GM12878 (cell line): ENCODE measurements around the gene AKAP11. TPM values are rescaled to one million over a fixed set of nuclear protein-coding genes. Genes with fewer than 3 reads are reported as not detected.

Experiments
- ATAC-seq: fragments of 200-7000 bp; cut with Tn5 transposase; 3 replicates; pipeline ENCODE4 v1.9.1; 2020; ENCODE audit warnings: mild to moderate bottlenecking, moderate library complexity
- BruUV-seq: library from RNA; stranded (reverse); fragments of 400-500 nt; replicated peaks from 2 replicates; lab custom pipeline; 2021; lab: Mats Ljungman, UMichigan
- CTCF ChIA-PET: fragments of 300-600 bp; sonication (Branson Sonifier 250); formaldehyde crosslinking; extraction: SDS; loops from one replicate; lab custom pipeline; 2021; ENCODE audit warnings: inconsistent platforms; lab: Yijun Ruan, JAX
- POLR2A ChIA-PET: fragments of 350-600 bp; formaldehyde crosslinking; extraction: SDS; loops from one replicate; lab custom pipeline; 2021; ENCODE audit warnings: inconsistent platforms; lab: Charles Lee
- RAD21 ChIA-PET: fragments of 300-600 bp; sonication (Branson Sonifier 250); formaldehyde crosslinking; loops from one replicate; lab custom pipeline; 2023; ENCODE audit warnings: antibody characterized with exemption; ENCODE audit not compliant: unreplicated experiment; lab: Charles Lee
- SMC1A ChIA-PET: fragments of 300-600 bp; sonication (Branson Sonifier 250); formaldehyde crosslinking; loops from one replicate; lab custom pipeline; 2023; ENCODE audit not compliant: unreplicated experiment, uncharacterized antibody; lab: Charles Lee
- DNase-seq: peaks from one replicate; pipeline ENCODE4 v3.0.0-alpha.2; 2011; ENCODE audit warnings: low read depth, low spot score
- FAIRE-seq: peaks from 3 replicates; lab custom pipeline; 2011; peaks lifted over from hg19 to GRCh38; lab: Jason Lieb, UNC
- H2AFZ ChIP-seq: 2 replicates; pipeline ENCODE4 v1.6.0; 2011; ENCODE audit warnings: low read depth, low read length, control low read depth; ENCODE audit not compliant: control insufficient read depth
- H3K27ac ChIP-seq: 2 replicates; pipeline ENCODE4 v1.5.1; 2011; ENCODE audit warnings: control low read depth; ENCODE audit not compliant: control insufficient read depth, insufficient read depth
- H3K27me3 ChIP-seq, 2 experiments: replicated peaks in 1 of 2; 2 replicates each; pipeline versions ENCODE4 v1.6.0 to v1.6.1; 2011; ENCODE audit warnings: low read length in 1 of 2; ENCODE audit not compliant: control insufficient read depth in 2 of 2, insufficient read depth in 2 of 2
- H3K36me3 ChIP-seq, 2 experiments: 2 replicates each; pipeline ENCODE4 v1.5.1; 2011; ENCODE audit warnings: low read length in 1 of 2; ENCODE audit not compliant: control insufficient read depth in 2 of 2, insufficient read depth in 2 of 2
- H3K4me1 ChIP-seq: 2 replicates; pipeline ENCODE4 v1.6.1; 2011; ENCODE audit warnings: mild to moderate bottlenecking, low read length, moderate library complexity, mixed read lengths; ENCODE audit not compliant: control insufficient read depth, insufficient read depth
- H3K4me2 ChIP-seq: 2 replicates; pipeline ENCODE4 v1.6.0; 2011; ENCODE audit warnings: control low read depth; ENCODE audit not compliant: control insufficient read depth, insufficient read depth
- H3K4me3 ChIP-seq: fragments of 200-600 bp; sonication (generic); 2 replicates; pipeline ENCODE4 v1.5.1; 2016
- H3K79me2 ChIP-seq: 2 replicates; pipeline ENCODE4 v1.6.0; 2011; ENCODE audit warnings: low read length; ENCODE audit not compliant: control insufficient read depth, insufficient read depth
- H3K9ac ChIP-seq: 2 replicates; pipeline ENCODE4 v1.8.0; 2011; ENCODE audit warnings: low read length, control low read depth, mixed read lengths; ENCODE audit not compliant: control insufficient read depth, insufficient read depth
- H3K9me3 ChIP-seq: replicated peaks from 3 replicates; pipeline ENCODE4 v1.5.1; 2011; ENCODE audit warnings: mild to moderate bottlenecking, low read length; ENCODE audit not compliant: control insufficient read depth, insufficient read depth
- H4K20me1 ChIP-seq: 2 replicates; pipeline ENCODE4 v1.6.0; 2011; ENCODE audit not compliant: control insufficient read depth, insufficient read depth
- E2F8 ChIP-seq: fragments of 450-650 bp; IDR thresholded peaks from 2 replicates; pipeline ENCODE4 v1.6.1; 2018; ENCODE audit warnings: mild to moderate bottlenecking, low read depth, moderate library complexity; ENCODE audit not compliant: partially characterized antibody
- EED ChIP-seq: sonication (generic); IDR thresholded peaks from 2 replicates; pipeline ENCODE4 v1.6.1; 2016; ENCODE audit warnings: antibody characterized with exemption, low read depth
- FOXK2 ChIP-seq: fragments of 450-650 bp; IDR thresholded peaks from 2 replicates; pipeline ENCODE4 v1.6.1; 2017; ENCODE audit warnings: mild to moderate bottlenecking, moderate library complexity
- GATAD2B ChIP-seq: fragments of 450-650 bp; conservative IDR thresholded peaks from 2 replicates; pipeline ENCODE4 v1.6.1; 2017; ENCODE audit warnings: low read depth, mild to moderate bottlenecking, moderate library complexity
- JUND ChIP-seq: IDR thresholded peaks from 2 replicates; pipeline ENCODE4 v1.6.1; 2012; ENCODE audit warnings: low read depth, mild to moderate bottlenecking, low read length, improper control_type of control experiment, moderate library complexity
- PML ChIP-seq: IDR thresholded peaks from 2 replicates; pipeline ENCODE4 v1.6.1; 2012; ENCODE audit warnings: low read length, inconsistent platforms
- RAD51 ChIP-seq: fragments of 450-650 bp; IDR thresholded peaks from 2 replicates; pipeline ENCODE4 v1.6.1; 2016; ENCODE audit warnings: moderate library complexity, mild to moderate bottlenecking, inconsistent platforms
- RELA ChIP-seq: fragments of 450-650 bp; IDR thresholded peaks from 2 replicates; pipeline ENCODE4 v1.8.0; 2014; ENCODE audit warnings: borderline replicate concordance; ENCODE audit not compliant: partially characterized antibody
- SMAD1 ChIP-seq: fragments of 450-650 bp; IDR thresholded peaks from 2 replicates; pipeline ENCODE4 v1.6.1; 2018; ENCODE audit warnings: mild to moderate bottlenecking, low read depth; ENCODE audit not compliant: partially characterized antibody
- STAT1 ChIP-seq: fragments of 450-650 bp; conservative IDR thresholded peaks from 2 replicates; pipeline ENCODE4 v1.6.1; 2014; ENCODE audit warnings: antibody characterized with exemption, mild to moderate bottlenecking
- TBL1XR1 ChIP-seq: IDR thresholded peaks from 2 replicates; pipeline ENCODE4 v1.6.1; 2012; ENCODE audit warnings: low read depth, low read length, improper control_type of control experiment
- ZNF274 ChIP-seq: IDR thresholded peaks from one replicate; pipeline ENCODE4 v1.8.0; 2011; ENCODE audit not compliant: insufficient read length, insufficient read depth
- ZSCAN29 ChIP-seq: fragments of 450-650 bp; IDR thresholded peaks from 2 replicates; pipeline ENCODE4 v1.6.1; 2017; ENCODE audit warnings: mild to moderate bottlenecking, moderate library complexity
- ZZZ3 ChIP-seq: IDR thresholded peaks from 2 replicates; pipeline ENCODE4 v1.6.1; 2011; ENCODE audit warnings: low read depth; ENCODE audit not compliant: control insufficient read depth, insufficient read length
- WGBS: methylation state at CpG from one replicate; pipeline ENCODE4 v1.1.6; 2016; ENCODE audit warnings: low lambda C conversion rate; ENCODE audit not compliant: insufficient replicate concordance, insufficient coverage; ENCODE audit errors: missing lambda C conversion rate; 5-methylcytosine and 5-hydroxymethylcytosine counted together
- in situ Hi-C: fragments of 300-500 bp; cut with MboI; formaldehyde crosslinking; loops from 9 replicates; pipeline ENCODE4 v1.14.3; 2018; ENCODE audit warnings: mixed read lengths
- intact Hi-C: fragments of 100-400 bp; cut with micrococcal nuclease; formaldehyde crosslinking; loops from one replicate; pipeline ENCODE4 v1.14.2; 2022; ENCODE audit not compliant: unreplicated experiment
- polyA plus RNA-seq, 11 experiments: library from polyadenylated mRNA; depleted of rRNA in 4 of 11; unstranded in 6 of 11; stranded (reverse) in 5 of 11; fragments of >200 nt; fragmentation: Nextera tagmentation in 4 of 11; fragmentation: Illumina TruSeq in 1 of 11; extraction: Ambion mirVana in 4 of 11; extraction: Trizol in 1 of 11; gene quantifications; 1 replicate in 1 of 11; 2 replicates in 10 of 11; pipeline versions ENCODE4 v1.2.1 to v1.2.3, GENCODE V29; 2011 to 2016; ENCODE audit warnings: inconsistent platforms in 2 of 11, missing spikeins in 2 of 11, low read depth in 1 of 11
- total RNA-seq, 4 experiments: library from RNA; depleted of rRNA in 3 of 4; stranded (reverse); fragments of >200 nt in 3 of 4; fragmentation: Illumina TruSeq in 1 of 4; extraction: Trizol in 1 of 4; gene quantifications; 2 replicates each; pipeline versions ENCODE4 v1.2.1 to v1.2.3, GENCODE V29; 2013 to 2021

Gene AKAP11
- total and polyA plus RNA-seq, 10 of the 15 experiments (the other 5 are each of a cell fraction or from before 2014, with no cell fraction given), result 4.8 to 36.8 (median 17.9) TPM

DNA sequence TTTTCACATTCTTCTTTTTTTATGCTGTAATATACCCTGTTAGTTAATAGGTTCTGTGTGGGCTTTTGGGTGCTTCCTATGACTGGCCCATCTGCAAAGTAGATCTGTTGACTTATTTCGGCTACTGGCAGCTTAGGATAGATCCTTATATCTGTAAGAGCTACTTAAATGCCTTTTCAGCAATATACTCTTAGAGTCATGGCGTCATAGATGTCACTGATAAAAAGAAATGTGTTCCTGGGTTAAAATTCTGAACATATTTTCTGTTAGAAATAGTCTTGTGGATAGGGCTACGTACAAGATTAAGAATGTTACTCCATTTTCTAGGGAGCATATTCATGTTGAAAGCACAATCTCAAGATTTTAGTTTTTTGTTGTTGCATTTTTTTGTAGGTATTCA is 4.7 kb downstream of the AKAP11 start:
- TF ChIP-seq JUND (no peak), SMAD1 (no peak), FOXK2 (no peak), ZSCAN29 (no peak), GATAD2B (no peak), TBL1XR1 (no peak), RAD51 (no peak), RELA (no peak), ZNF274 (no peak), EED (no peak), ZZZ3 (no peak), E2F8 (no peak), PML (no peak), STAT1 (no peak)
- CTCF ChIA-PET, result no interaction called here
- Histone ChIP-seq H4K20me1 (no peaks in the 10 kb centered on the region), H3K27me3 (no peaks in the 10 kb centered on the region), H3K9me3 (no peaks in the 10 kb centered on the region; the same call in 2 of the 3 replicates), H3K4me3 (peak overlapping the region; percentile 52), H3K4me1 (peaks cover 23% of the 10 kb centered on the region), H2AFZ (no peak overlapping the region), H3K27ac (peak overlapping the region; percentile 93), H3K36me3 (peaks cover 0 to 6% of the 10 kb centered on the region in 2 experiments; a peak in 2 of 4 replicates), H3K9ac (0 out of 2 replicates have a peak overlapping the region, but pooled peaks have one; percentile 40), H3K4me2 (peak overlapping the region; percentile 70), H3K79me2 (peaks cover 97% of the 10 kb centered on the region)
- no peak for FAIRE-seq
- SMC1A ChIA-PET, result interaction anchor here (1.4 to 2.1 kb wide), 2 partner anchors 53 to 222 kb away, joined by 3 to 5 read pairs; no protein-coding TSS in a partner anchor
- no peak for ATAC-seq
- 0% methylated on average over 3 of the region's 3 CpGs for WGBS
- intact Hi-C loops, result loop anchor here (5.0 to 10.0 kb wide), 4 partner anchors 232 to 1292 kb away; partner anchors contain the start of gene DGKH
- POLR2A ChIA-PET, result interaction anchor here (0.5 to 2.1 kb wide), 3 partner anchors 54 to 330 kb away, joined by 3 to 6 read pairs (median 3); no protein-coding TSS in a partner anchor
- in situ Hi-C loops, result no loop called here
- no peak for DNase-seq
- no TSS peak for BruUV-seq
- RAD21 ChIA-PET, result interaction anchor here (1.0 kb wide), 1 partner anchor 132 kb away, joined by 3 read pairs; no protein-coding TSS in a partner anchor
